HCT116 (cell line): ENCODE measurements around the gene USP15. TPM values are rescaled to one million over a fixed set of nuclear protein-coding genes. Genes with fewer than 3 reads are reported as not detected.

Experiments used
- ATAC-seq: fragments of 200-7000 bp; cut with Tn5 transposase; 2 replicates; pipeline ENCODE4 v1.9.1; 2020; ENCODE audit warnings: mild to moderate bottlenecking, moderate library complexity
- BruUV-seq: library from RNA; stranded (reverse); fragments of 400-500 nt; replicated peaks from 2 replicates; lab custom pipeline; 2021; lab: Mats Ljungman, UMichigan
- CTCF ChIA-PET: fragments of 300-600 bp; sonication (Branson Sonifier 250); formaldehyde crosslinking; loops from one replicate; lab custom pipeline; 2021; ENCODE audit warnings: antibody characterized with exemption; lab: Charles Lee
- POLR2A ChIA-PET: fragments of 300-600, 350-600 bp; sonication (Branson Sonifier 250); formaldehyde crosslinking; loops from one replicate; lab custom pipeline; 2021; ENCODE audit warnings: antibody characterized with exemption; lab: Charles Lee
- RAD21 ChIA-PET, 2 experiments: fragments of 300-600 bp; sonication (Branson Sonifier 250); formaldehyde crosslinking; loops; one replicate each; lab custom pipeline; 2023; ENCODE audit warnings: low total read pairs in 2 of 2; ENCODE audit not compliant: uncharacterized antibody in 2 of 2, unreplicated experiment in 2 of 2, low non-redundant PET in 1 of 2; lab: Charles Lee
- DNase-seq: peaks from one replicate; pipeline ENCODE4 v3.0.0-alpha.2; 2010; ENCODE audit warnings: low read depth, low spot score
- H2AFZ ChIP-seq: fragments of 200-600 bp; shearing (Covaris generic), sonication (generic); 2 replicates; pipeline ENCODE4 v1.6.1; 2017; ENCODE audit warnings: low read depth, mixed run types, mixed read lengths, antibody characterized with exemption, low read length; ENCODE audit not compliant: poor library complexity, severe bottlenecking
- H3K27ac ChIP-seq: 2 replicates; pipeline ENCODE4 v1.5.1; 2012; ENCODE audit warnings: low read depth, low read length
- H3K27me3 ChIP-seq: fragments of 200-600 bp; sonication (generic); 2 replicates; pipeline ENCODE4 v1.6.1; 2016; ENCODE audit warnings: mixed run types, low read length, mixed read lengths; ENCODE audit not compliant: insufficient read depth
- H3K36me3 ChIP-seq, 2 experiments: fragments of 200-500 bp in 1 of 2; fragments of 200-600 bp in 1 of 2; sonication (Bioruptor generic) in 1 of 2; sonication (generic) in 1 of 2; 2 replicates each; pipeline versions ENCODE4 v1.5.1 to v1.6.1; 2014 to 2016; ENCODE audit warnings: low read length in 2 of 2, inconsistent platforms in 1 of 2, mixed read lengths in 1 of 2, mixed run types in 1 of 2; ENCODE audit not compliant: insufficient read depth in 2 of 2, control insufficient read depth in 1 of 2
- H3K4me1 ChIP-seq, 2 experiments: fragments of 200-600 bp in 1 of 2; sonication (generic) in 1 of 2; 2 replicates each; pipeline versions ENCODE4 v1.5.1 to v1.6.1; 2012 to 2017; ENCODE audit warnings: low read length in 2 of 2, inconsistent platforms in 1 of 2, mild to moderate bottlenecking in 1 of 2, mixed read lengths in 1 of 2, mixed run types in 1 of 2, moderate library complexity in 1 of 2; ENCODE audit not compliant: insufficient read depth in 2 of 2, control insufficient read depth in 1 of 2
- H3K4me2 ChIP-seq: fragments of 200-600 bp; sonication (generic); 2 replicates; pipeline ENCODE4 v1.6.1; 2017; ENCODE audit warnings: mixed run types, low read length, mixed read lengths
- H3K4me3 ChIP-seq, 2 experiments: fragments of 200-600 bp in 1 of 2; sonication (generic) in 1 of 2; replicated peaks in 1 of 2; 2 replicates each; pipeline ENCODE4 v1.5.1; 2011 to 2016; ENCODE audit warnings: low read length in 2 of 2, control low read depth in 1 of 2, low read depth in 1 of 2, mild to moderate bottlenecking in 1 of 2, mixed read lengths in 1 of 2, mixed run types in 1 of 2
- H3K79me2 ChIP-seq: fragments of 200-600 bp; sonication (generic); 2 replicates; pipeline ENCODE4 v1.6.1; 2017; ENCODE audit warnings: mild to moderate bottlenecking, mixed run types, low read length, moderate library complexity, mixed read lengths; ENCODE audit not compliant: insufficient read depth
- H3K9ac ChIP-seq: fragments of 200-600 bp; sonication (generic); 2 replicates; pipeline ENCODE4 v1.6.1; 2016; ENCODE audit warnings: low read length, mixed read lengths
- H3K9me2 ChIP-seq: fragments of 200-600 bp; sonication (generic), shearing (Covaris generic); 2 replicates; pipeline ENCODE4 v1.6.1; 2017; ENCODE audit warnings: mixed run types, mild to moderate bottlenecking, moderate library complexity; ENCODE audit not compliant: insufficient read depth
- H3K9me3 ChIP-seq, 2 experiments: fragments of 200-500 bp in 1 of 2; fragments of 200-600 bp in 1 of 2; sonication (Bioruptor generic) in 1 of 2; sonication (generic) in 1 of 2; 2 replicates each; pipeline ENCODE4 v1.6.1; 2014 to 2017; ENCODE audit warnings: low read length in 2 of 2, mixed read lengths in 2 of 2, inconsistent platforms in 1 of 2, low read depth in 1 of 2, mild to moderate bottlenecking in 1 of 2, mixed run types in 1 of 2, moderate library complexity in 1 of 2; ENCODE audit not compliant: control insufficient read depth in 1 of 2, insufficient read depth in 1 of 2
- H4K20me1 ChIP-seq: fragments of 200-600 bp; sonication (generic), shearing (Covaris generic); 2 replicates; pipeline ENCODE4 v1.6.1; 2017; ENCODE audit warnings: mixed run types, mild to moderate bottlenecking, moderate library complexity; ENCODE audit not compliant: insufficient read depth
- EZH2 ChIP-seq: fragments of 200-600 bp; sonication (generic); IDR thresholded peaks from 2 replicates; pipeline ENCODE4 v1.6.1; 2017; ENCODE audit warnings: antibody characterized with exemption, mixed run types
- EZH2phosphoT487 ChIP-seq: fragments of 200-600 bp; IDR thresholded peaks from 2 replicates; pipeline ENCODE4 v1.6.1; 2018; ENCODE audit warnings: antibody characterized with exemption, borderline replicate concordance
- FOSL1 ChIP-seq: IDR thresholded peaks from 2 replicates; pipeline ENCODE4 v1.6.1; 2012; ENCODE audit warnings: low read depth
- MAX ChIP-seq: IDR thresholded peaks from 2 replicates; pipeline ENCODE4 v1.6.1; 2012
- POLR2AphosphoS5 ChIP-seq: IDR thresholded peaks from 2 replicates; pipeline ENCODE4 v1.6.1; 2011; ENCODE audit warnings: mild to moderate bottlenecking, low read depth, low read length, moderate library complexity
- REST ChIP-seq: IDR thresholded peaks from 2 replicates; pipeline ENCODE4 v1.6.1; 2012; ENCODE audit warnings: low read depth
- SP1 ChIP-seq: IDR thresholded peaks from 2 replicates; pipeline ENCODE4 v1.6.1; 2012; ENCODE audit warnings: low read depth
- SRF ChIP-seq: IDR thresholded peaks from 2 replicates; pipeline ENCODE4 v1.6.1; 2012; ENCODE audit warnings: low read depth
- TCF7L2 ChIP-seq: IDR thresholded peaks from 2 replicates; pipeline ENCODE4 v1.7.0; 2011; ENCODE audit warnings: borderline replicate concordance, inconsistent platforms; ENCODE audit not compliant: insufficient read depth, insufficient read length; ENCODE audit errors: extremely low read depth
- ZNF274 ChIP-seq: fragments of 200-500 bp; sonication (Bioruptor generic); IDR thresholded peaks from 2 replicates; pipeline ENCODE4 v1.6.1; 2014; ENCODE audit warnings: mild to moderate bottlenecking, low read depth, low read length, inconsistent platforms
- intact Hi-C: fragments of 100-400 bp; cut with micrococcal nuclease; formaldehyde crosslinking; loops from 2 replicates; pipeline ENCODE4 v1.10.0; 2022
- total RNA-seq: library from RNA; stranded (reverse); gene quantifications from one replicate; pipeline ENCODE4 v1.2.1, GENCODE V29; 2021; ENCODE audit not compliant: unreplicated experiment
- TF ChIP-seq, protein P1 (sequence below): IDR thresholded peaks from 2 replicates; pipeline ENCODE4 v1.6.1; 2012
- TF ChIP-seq, protein P2 (sequence below): IDR thresholded peaks from 2 replicates; pipeline ENCODE4 v1.6.1; 2011; ENCODE audit warnings: mild to moderate bottlenecking, low read length, moderate library complexity; ENCODE audit not compliant: insufficient replicate concordance; ENCODE audit errors: extremely low read depth

Gene USP15
- total RNA-seq, 1 experiment from 2014 or later = 49.5 TPM

DNA sequence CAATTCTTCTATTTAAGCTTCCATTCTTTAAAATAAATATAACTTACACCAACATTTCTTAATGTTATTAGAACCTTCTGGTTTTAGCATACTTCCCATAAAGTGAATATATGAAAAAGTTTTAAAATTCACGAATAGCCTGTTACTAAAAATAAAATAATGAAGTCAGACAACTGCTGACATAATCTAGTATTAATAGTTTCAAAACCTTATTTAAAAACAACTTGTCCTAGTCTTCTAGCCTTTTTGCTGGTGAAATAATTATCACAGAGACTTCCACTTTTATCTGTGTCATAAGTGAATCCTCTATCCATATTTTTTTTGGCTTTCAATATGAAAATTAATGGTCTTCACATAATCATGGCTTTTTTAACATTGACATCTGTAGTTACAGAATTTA is 112.6 kb downstream of the USP15 start:
- H3K36me3 ChIP-seq = no peaks in the 10 kb centered on the region
- ChIA-PET CTCF (no interaction called here), RAD21 (no interaction called here), POLR2A (no interaction called here)
- no peaks in the 10 kb centered on the region for H3K9me3 ChIP-seq
- H3K27me3 ChIP-seq = no peaks in the 10 kb centered on the region
- H3K9ac ChIP-seq = no peak overlapping the region
- DNase-seq (no peak), ATAC-seq (no peak)
- no peaks in the 10 kb centered on the region for H3K4me1 ChIP-seq
- BruUV-seq = no TSS peak
- no peak overlapping the region for H3K27ac ChIP-seq
- intact Hi-C loops = no loop called here
- TF ChIP-seq EZH2 (no peak), MAX (no peak), SP1 (no peak), REST (no peak)
- TF ChIP-seq, protein P1, sequence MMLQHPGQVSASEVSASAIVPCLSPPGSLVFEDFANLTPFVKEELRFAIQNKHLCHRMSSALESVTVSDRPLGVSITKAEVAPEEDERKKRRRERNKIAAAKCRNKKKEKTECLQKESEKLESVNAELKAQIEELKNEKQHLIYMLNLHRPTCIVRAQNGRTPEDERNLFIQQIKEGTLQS = no peak
- H3K4me3 ChIP-seq = no peak overlapping the region
- no peak overlapping the region for H3K4me2 ChIP-seq
- no peak overlapping the region for H2AFZ ChIP-seq
- H4K20me1 ChIP-seq = no peaks in the 10 kb centered on the region
- H3K9me2 ChIP-seq = no peaks in the 10 kb centered on the region
- 0 out of 2 replicates have a peak, but pooled peaks cover 16% of the 10 kb centered on the region for H3K79me2 ChIP-seq

- ChIA-PET POLR2A (no interaction called here), RAD21 (no interaction called here)
- intact Hi-C loops = no loop called here
- no peak for TF ChIP-seq POLR2AphosphoS5
- no peak for TF ChIP-seq SRF
- TF ChIP-seq EZH2phosphoT487 = no peak
- no peak for TF ChIP-seq TCF7L2
- TF ChIP-seq, protein P2, sequence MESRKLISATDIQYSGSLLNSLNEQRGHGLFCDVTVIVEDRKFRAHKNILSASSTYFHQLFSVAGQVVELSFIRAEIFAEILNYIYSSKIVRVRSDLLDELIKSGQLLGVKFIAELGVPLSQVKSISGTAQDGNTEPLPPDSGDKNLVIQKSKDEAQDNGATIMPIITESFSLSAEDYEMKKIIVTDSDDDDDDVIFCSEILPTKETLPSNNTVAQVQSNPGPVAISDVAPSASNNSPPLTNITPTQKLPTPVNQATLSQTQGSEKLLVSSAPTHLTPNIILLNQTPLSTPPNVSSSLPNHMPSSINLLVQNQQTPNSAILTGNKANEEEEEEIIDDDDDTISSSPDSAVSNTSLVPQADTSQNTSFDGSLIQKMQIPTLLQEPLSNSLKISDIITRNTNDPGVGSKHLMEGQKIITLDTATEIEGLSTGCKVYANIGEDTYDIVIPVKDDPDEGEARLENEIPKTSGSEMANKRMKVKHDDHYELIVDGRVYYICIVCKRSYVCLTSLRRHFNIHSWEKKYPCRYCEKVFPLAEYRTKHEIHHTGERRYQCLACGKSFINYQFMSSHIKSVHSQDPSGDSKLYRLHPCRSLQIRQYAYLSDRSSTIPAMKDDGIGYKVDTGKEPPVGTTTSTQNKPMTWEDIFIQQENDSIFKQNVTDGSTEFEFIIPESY = no peak
- no peak for TF ChIP-seq FOSL1
- TF ChIP-seq ZNF274 = no peak
These were observed 115.4 kb downstream of the USP15 start for GRCh38 chr12:62375603-62376002.

More at GRCh38 chr12:62375603-62376002, 115.4 kb downstream of the USP15 start:
- Histone ChIP-seq H3K9me2 (no peaks in the 10 kb centered on the region), H3K27ac (no peak overlapping the region), H3K4me2 (no peak overlapping the region), H2AFZ (no peak overlapping the region), H3K9me3 (no peaks in the 10 kb centered on the region), H3K4me3 (no peak overlapping the region), H4K20me1 (no peaks in the 10 kb centered on the region), H3K36me3 (no peaks in the 10 kb centered on the region), H3K27me3 (no peaks in the 10 kb centered on the region), H3K4me1 (no peaks in the 10 kb centered on the region), H3K79me2 (0 out of 2 replicates have a peak, but pooled peaks cover 4% of the 10 kb centered on the region), H3K9ac (no peak overlapping the region)
- no TSS peak for BruUV-seq
- CTCF ChIA-PET = no interaction called here
- no peak for DNase-seq
- ATAC-seq = no peak
